Bronchial epithelial cell (primary cell): ENCODE measurements around the gene PIK3R6. TPM values are rescaled to one million over a fixed set of nuclear protein-coding genes. Genes with fewer than 3 reads are reported as not detected.

ENCODE experiments used
- DNase-seq: peaks from one replicate; pipeline ENCODE4 v3.0.0-alpha.2; 2010; ENCODE audit warnings: low read depth
- FAIRE-seq: peaks from 2 replicates; lab custom pipeline; 2011; peaks lifted over from hg19 to GRCh38; lab: Jason Lieb, UNC
- H3K27me3 ChIP-seq: 2 replicates; pipeline ENCODE4 v1.5.1; 2011; ENCODE audit warnings: low read length; ENCODE audit not compliant: control insufficient read depth, insufficient read depth
- H3K36me3 ChIP-seq: 2 replicates; pipeline ENCODE4 v1.5.1; 2011; ENCODE audit warnings: low read length; ENCODE audit not compliant: control insufficient read depth, insufficient read depth
- H3K4me3 ChIP-seq: 2 replicates; pipeline ENCODE4 v1.5.1; 2011; ENCODE audit warnings: mild to moderate bottlenecking, low read depth, low read length, control low read depth
- total RNA-seq: library from RNA; depleted of rRNA; stranded (reverse); fragments of >200 nt; gene quantifications from 2 replicates; pipeline ENCODE4 v1.2.1, GENCODE V29; 2014
- TF ChIP-seq, protein P1 (sequence below): IDR thresholded peaks from 2 replicates; pipeline ENCODE4 v1.5.1; 2011; ENCODE audit warnings: mild to moderate bottlenecking, moderate library complexity, low read length, control low read depth, inconsistent platforms; ENCODE audit not compliant: insufficient read depth, severe bottlenecking

The PIK3R6 gene
- total RNA-seq, 1 donor from 2014 or later: not detected

- DNase-seq (no peak), FAIRE-seq (no peak)
- Histone ChIP-seq H3K36me3 (no peaks in the 10 kb centered on the region), H3K27me3 (peaks cover 2% of the 10 kb centered on the region), H3K4me3 (no peak overlapping the region)
- TF ChIP-seq, protein P1, sequence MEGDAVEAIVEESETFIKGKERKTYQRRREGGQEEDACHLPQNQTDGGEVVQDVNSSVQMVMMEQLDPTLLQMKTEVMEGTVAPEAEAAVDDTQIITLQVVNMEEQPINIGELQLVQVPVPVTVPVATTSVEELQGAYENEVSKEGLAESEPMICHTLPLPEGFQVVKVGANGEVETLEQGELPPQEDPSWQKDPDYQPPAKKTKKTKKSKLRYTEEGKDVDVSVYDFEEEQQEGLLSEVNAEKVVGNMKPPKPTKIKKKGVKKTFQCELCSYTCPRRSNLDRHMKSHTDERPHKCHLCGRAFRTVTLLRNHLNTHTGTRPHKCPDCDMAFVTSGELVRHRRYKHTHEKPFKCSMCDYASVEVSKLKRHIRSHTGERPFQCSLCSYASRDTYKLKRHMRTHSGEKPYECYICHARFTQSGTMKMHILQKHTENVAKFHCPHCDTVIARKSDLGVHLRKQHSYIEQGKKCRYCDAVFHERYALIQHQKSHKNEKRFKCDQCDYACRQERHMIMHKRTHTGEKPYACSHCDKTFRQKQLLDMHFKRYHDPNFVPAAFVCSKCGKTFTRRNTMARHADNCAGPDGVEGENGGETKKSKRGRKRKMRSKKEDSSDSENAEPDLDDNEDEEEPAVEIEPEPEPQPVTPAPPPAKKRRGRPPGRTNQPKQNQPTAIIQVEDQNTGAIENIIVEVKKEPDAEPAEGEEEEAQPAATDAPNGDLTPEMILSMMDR: no peak
Observed at GRCh38 chr17:8904201-8904600, 36.7 kb upstream of the PIK3R6 start.

GRCh38 chr17:8900626-8901585 is 33.4 kb upstream of the PIK3R6 start:
- FAIRE-seq (no peak), DNase-seq (no peak)
- Histone ChIP-seq H3K4me3 (no peak overlapping the region), H3K36me3 (no peaks in the 10 kb centered on the region), H3K27me3 (peaks cover 2% of the 10 kb centered on the region)
- TF ChIP-seq, protein P1: no peak

DNA sequence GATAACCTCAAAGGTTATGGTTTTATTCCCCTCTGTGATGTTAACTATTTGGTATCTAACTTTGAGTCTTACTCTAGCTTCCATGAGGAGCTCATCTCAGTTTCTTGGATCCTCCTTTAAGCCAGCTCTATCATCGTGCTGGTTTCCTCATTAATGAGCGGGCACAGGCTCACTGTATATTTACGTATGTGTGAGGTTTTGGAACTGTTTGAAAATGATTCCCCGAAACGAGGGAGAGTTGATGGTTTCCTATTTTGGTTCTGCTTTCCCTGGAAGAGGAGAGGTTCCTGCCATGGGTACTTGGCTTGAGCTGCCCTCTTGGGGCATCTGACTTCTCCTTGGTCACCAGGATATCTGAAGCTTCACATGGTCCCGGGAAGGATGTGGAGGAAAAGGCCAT is 32.7 kb upstream of the PIK3R6 start:
- FAIRE-seq: no peak
- TF ChIP-seq, protein P1: no peak
- H3K4me3 ChIP-seq: no peak overlapping the region

GRCh38 chr17:8898636-8899035 is 31.2 kb upstream of the PIK3R6 start:
- H3K36me3 ChIP-seq: no peaks in the 10 kb centered on the region
- DNase-seq (no peak), FAIRE-seq (no peak)
- TF ChIP-seq, protein P1: no peak
- peaks cover 2% of the 10 kb centered on the region for H3K27me3 ChIP-seq
- H3K4me3 ChIP-seq: no peak overlapping the region

More for the DNA sequence above, 32.7 kb upstream of the PIK3R6 start:
- H3K36me3 ChIP-seq: no peaks in the 10 kb centered on the region
- no peak for DNase-seq
- peaks cover 2% of the 10 kb centered on the region for H3K27me3 ChIP-seq

DNA sequence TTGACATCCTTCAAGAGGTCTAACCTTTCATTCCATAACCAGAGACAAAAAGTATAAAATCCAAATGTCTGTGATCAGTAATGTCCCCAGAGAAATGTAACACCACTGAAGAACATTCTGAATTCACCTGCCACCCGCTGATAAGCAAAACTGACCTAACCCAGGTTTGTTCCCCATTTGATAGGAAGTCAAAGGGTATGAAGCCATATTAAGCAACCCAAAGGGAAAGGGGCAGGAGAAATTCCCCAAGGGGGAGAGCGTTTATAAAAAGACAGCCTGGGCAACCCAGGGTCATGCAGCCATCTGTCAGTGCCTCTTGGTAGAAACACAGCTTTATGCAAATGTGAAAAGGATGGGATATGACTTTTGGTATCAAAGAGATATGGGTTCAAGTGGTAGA is 30.7 kb upstream of the PIK3R6 start:
- DNase-seq (no peak), FAIRE-seq (no peak)
- TF ChIP-seq, protein P1: no peak
- Histone ChIP-seq H3K27me3 (peaks cover 2% of the 10 kb centered on the region), H3K4me3 (no peak overlapping the region), H3K36me3 (no peaks in the 10 kb centered on the region)
